Measurements from ENCODE around the gene LRRC26.
A peak's percentile ranks its signal among the peaks of the same experiment; 100 is the strongest.

LRRC26 gene

GRCh38 chr9:137169896-137170358, at the start of gene LRRC26:
Gene LRRC26, minus strand, starts transcription at chr9:137170051. Its CDS starts 108 bp downstream, at chr9:137169943.
- no peak for FAIRE-seq

GRCh38 chr9:137218754-137219271, 49.0 kb upstream of the LRRC26 start:
- no peak for FAIRE-seq

- FAIRE-seq = no peak
Observed at GRCh38 chr9:137218212-137218753, 48.4 kb upstream of the LRRC26 start.

GRCh38 chr9:137217276-137218211, 47.7 kb upstream of the LRRC26 start:
- FAIRE-seq = no peak

GRCh38 chr9:137216188-137216965, 46.5 kb upstream of the LRRC26 start:
- FAIRE-seq = no peak

- FAIRE-seq = no peak
Observed at GRCh38 chr9:137215196-137215986, 45.5 kb upstream of the LRRC26 start.

- FAIRE-seq = no peak
Observed at GRCh38 chr9:137214620-137215019, 44.8 kb upstream of the LRRC26 start.

GRCh38 chr9:137213160-137214060, 43.6 kb upstream of the LRRC26 start:
- no peak for FAIRE-seq

GRCh38 chr9:137212520-137212919, 42.7 kb upstream of the LRRC26 start:
- FAIRE-seq = no peak

- FAIRE-seq = no peak
Observed at GRCh38 chr9:137211532-137211931, 41.7 kb upstream of the LRRC26 start.

- no peak for FAIRE-seq
Observed at GRCh38 chr9:137206602-137207001, 36.8 kb upstream of the LRRC26 start.

GRCh38 chr9:137205126-137206069, 35.5 kb upstream of the LRRC26 start, which contains the start of the genes NDOR1 and TMEM203:
Gene NDOR1, plus strand, starts transcription at chr9:137205700. Its CDS starts 78 bp downstream, at chr9:137205778.
Gene TMEM203, minus strand, starts transcription at chr9:137205648. Its CDS starts 234 bp downstream, at chr9:137205414.
- FAIRE-seq = no peak

- no peak for FAIRE-seq
Observed at GRCh38 chr9:137204731-137205125, 34.9 kb upstream of the LRRC26 start.

- no peak for FAIRE-seq
Observed at GRCh38 chr9:137202966-137203365, 33.1 kb upstream of the LRRC26 start.

- no peak for FAIRE-seq
Observed at GRCh38 chr9:137201205-137201868, 31.5 kb upstream of the LRRC26 start.

GRCh38 chr9:137200311-137201204, 30.7 kb upstream of the LRRC26 start, which contains the start of gene TPRN:
Gene TPRN, minus strand, starts transcription at chr9:137200741. Its CDS starts 30 bp downstream, at chr9:137200711.
- FAIRE-seq = peak; percentile 41

- no peak for FAIRE-seq
Observed at GRCh38 chr9:137199411-137200121, 29.7 kb upstream of the LRRC26 start.

Measured in colon (tissue), 2 donors.